Karpas-422 (cell line): Measurements from ENCODE around the gene SMAD3. TPM values are rescaled to one million over a fixed set of nuclear protein-coding genes. Genes with fewer than 3 reads are reported as not detected.
A peak's percentile ranks its signal among the peaks of the same experiment; 100 is the strongest.

Experiments
- DNase-seq: peaks from one replicate; pipeline ENCODE4 v3.0.0-alpha.2; 2015
- H2AFZ ChIP-seq: fragments of 200-600 bp; sonication (generic); 2 replicates; pipeline ENCODE4 v1.6.1; 2014; ENCODE audit warnings: antibody characterized with exemption, low read length, mixed read lengths
- H3K27ac ChIP-seq: fragments of 200-600 bp; sonication (generic); 2 replicates; pipeline ENCODE4 v1.5.1; 2014; ENCODE audit warnings: mild to moderate bottlenecking, low read length, moderate library complexity
- H3K27me3 ChIP-seq: fragments of 200-600 bp; sonication (generic); 2 replicates; pipeline ENCODE4 v1.6.1; 2014; ENCODE audit warnings: low read length, mixed read lengths
- H3K36me3 ChIP-seq: fragments of 200-600 bp; sonication (generic); 2 replicates; pipeline ENCODE4 v1.6.1; 2014; ENCODE audit warnings: low read length, mixed read lengths; ENCODE audit not compliant: insufficient read depth
- H3K4me1 ChIP-seq: fragments of 200-600 bp; sonication (generic); 2 replicates; pipeline ENCODE4 v1.6.1; 2014; ENCODE audit warnings: mild to moderate bottlenecking, low read length, mixed read lengths
- H3K4me2 ChIP-seq: fragments of 200-600 bp; sonication (generic); 2 replicates; pipeline ENCODE4 v1.6.1; 2014; ENCODE audit warnings: low read length, low read depth, mild to moderate bottlenecking; ENCODE audit not compliant: poor library complexity, severe bottlenecking
- H3K4me3 ChIP-seq: fragments of 200-600 bp; sonication (generic); 2 replicates; pipeline ENCODE4 v1.5.1; 2014; ENCODE audit warnings: mild to moderate bottlenecking, antibody characterized with exemption, low read length, mixed read lengths
- H3K79me2 ChIP-seq: fragments of 200-600 bp; sonication (generic); 2 replicates; pipeline ENCODE4 v1.6.1; 2014; ENCODE audit warnings: mild to moderate bottlenecking, low read length, mixed read lengths
- H3K9ac ChIP-seq: fragments of 200-600 bp; sonication (generic); 2 replicates; pipeline ENCODE4 v1.6.0; 2014; ENCODE audit warnings: low read length
- H3K9me2 ChIP-seq: fragments of 200-600 bp; sonication (generic), shearing (Covaris generic); replicated peaks from 2 replicates; pipeline ENCODE4 v1.6.0; 2014; ENCODE audit warnings: mild to moderate bottlenecking, low read length, moderate library complexity; ENCODE audit not compliant: insufficient read depth
- H3K9me3 ChIP-seq: fragments of 300-700, 200-600 bp; sonication (generic); 2 replicates; pipeline ENCODE4 v1.6.1; 2014; ENCODE audit warnings: low read length, mixed read lengths
- H4K20me1 ChIP-seq: fragments of 200-600 bp; sonication (generic); 2 replicates; pipeline ENCODE4 v1.6.1; 2014; ENCODE audit warnings: mild to moderate bottlenecking, antibody characterized with exemption, low read length, low read depth; ENCODE audit not compliant: insufficient read depth
- total RNA-seq: library from RNA; depleted of rRNA; stranded (reverse); fragments of >200 nt; shearing (Covaris generic); gene quantifications from 2 replicates; pipeline ENCODE4 v1.2.3, GENCODE V29; 2014; ENCODE audit warnings: low replicate concordance

Gene SMAD3
- total RNA-seq, 1 experiment from 2014 or later: 27.7 TPM

DNA sequence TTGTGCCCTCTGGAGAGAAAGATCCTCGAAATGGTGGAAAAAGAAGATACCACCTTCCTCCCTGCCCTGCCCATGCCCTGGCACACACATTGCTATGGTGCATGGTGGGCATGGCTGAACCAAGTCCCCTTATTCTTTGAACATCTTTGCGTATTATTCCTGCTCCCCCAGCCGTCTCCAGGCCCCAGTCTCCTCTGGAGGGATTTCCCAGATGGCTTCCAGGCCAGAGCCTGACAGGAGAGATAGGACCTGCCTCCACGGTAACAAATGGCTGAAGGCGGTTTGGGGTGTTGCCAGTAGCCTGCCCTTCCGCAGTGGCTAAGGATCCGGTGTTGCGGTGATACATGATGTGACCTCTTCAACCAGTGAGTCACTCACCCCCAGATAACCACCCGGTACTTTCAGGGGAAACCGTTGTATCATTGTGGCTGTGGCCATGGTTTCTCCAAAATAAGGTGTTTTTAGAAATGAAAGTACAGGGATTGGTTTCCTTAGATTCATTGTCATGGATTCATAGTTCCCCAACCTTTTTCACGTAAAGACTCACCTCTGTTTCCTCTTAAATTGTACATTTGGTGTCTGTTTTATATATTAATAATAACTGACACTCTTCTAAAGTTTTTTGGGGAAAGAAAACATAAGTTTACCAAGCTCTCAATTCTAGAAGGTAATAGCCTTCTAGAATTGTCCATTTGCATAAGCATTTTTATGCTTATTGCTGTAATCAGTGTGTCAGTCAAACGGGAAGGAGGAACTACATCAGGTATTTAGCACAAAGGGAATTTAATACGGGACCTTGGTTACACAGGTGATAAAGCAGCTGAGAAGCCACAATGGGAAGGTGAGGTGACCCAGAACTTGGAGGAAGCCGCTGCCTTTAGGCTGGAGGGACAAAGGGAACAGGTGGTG, 25.9 kb downstream of the SMAD3 start:
- no peak overlapping the region for H3K9ac ChIP-seq
- no peaks in the 10 kb centered on the region for H3K9me3 ChIP-seq
- peak overlapping the region; percentile 62; the same call in 1 of the 2 replicates for H3K4me3 ChIP-seq
- peaks cover 20% of the 10 kb centered on the region; the same call in 1 of the 2 replicates for H4K20me1 ChIP-seq
- H3K9me2 ChIP-seq: no peaks in the 10 kb centered on the region
- H2AFZ ChIP-seq: no peak overlapping the region
- H3K27me3 ChIP-seq: no peaks in the 10 kb centered on the region
- 0 out of 2 replicates have a peak overlapping the region, but pooled peaks have one; percentile 98 for H3K27ac ChIP-seq
- peaks cover 68% of the 10 kb centered on the region for H3K4me1 ChIP-seq
- H3K36me3 ChIP-seq: no peaks in the 10 kb centered on the region
- peak overlapping the region; percentile 84 for H3K4me2 ChIP-seq
- no peak for DNase-seq
- H3K79me2 ChIP-seq: no peaks in the 10 kb centered on the region

DNA sequence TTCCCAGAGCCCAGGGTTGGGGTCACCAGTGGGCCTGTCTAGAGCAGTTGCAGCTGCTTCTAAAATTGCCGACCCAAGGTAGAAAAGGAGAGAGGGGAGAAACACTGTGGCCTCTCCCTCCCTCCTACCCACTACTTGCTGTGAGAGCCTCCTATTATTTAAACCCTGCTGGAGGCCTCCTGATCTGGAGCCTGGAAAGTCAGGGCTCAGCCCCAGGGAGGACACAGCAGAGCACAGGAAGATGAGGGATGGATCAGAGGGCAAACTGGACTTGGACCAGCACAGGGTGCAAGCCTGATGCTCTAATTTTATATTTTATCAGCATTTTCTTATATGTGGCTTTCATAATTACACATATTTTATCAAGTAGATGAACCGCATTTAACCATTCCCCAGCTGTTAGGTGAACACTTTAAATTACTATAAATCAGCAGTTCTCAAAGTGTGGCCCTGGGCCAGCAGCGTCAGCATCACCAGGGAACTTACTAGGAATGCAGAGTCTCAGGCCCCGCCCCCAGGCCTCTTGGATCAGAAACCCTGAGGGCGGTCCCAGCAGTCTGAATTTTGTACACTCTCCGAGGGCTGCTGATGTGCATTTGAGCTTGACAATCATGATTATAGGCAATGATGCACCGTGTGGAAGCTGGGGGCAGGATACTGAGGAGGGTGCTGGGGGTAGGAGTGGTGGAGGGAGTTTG, 26.7 kb downstream of the SMAD3 start:
- H2AFZ ChIP-seq: no peak overlapping the region
- H3K9me2 ChIP-seq: no peaks in the 10 kb centered on the region
- peaks cover 17% of the 10 kb centered on the region; the same call in 1 of the 2 replicates for H4K20me1 ChIP-seq
- H3K36me3 ChIP-seq: no peaks in the 10 kb centered on the region
- H3K4me2 ChIP-seq: peak overlapping the region; percentile 84
- H3K4me1 ChIP-seq: peaks cover 71% of the 10 kb centered on the region
- DNase-seq: peak; percentile 70
- no peaks in the 10 kb centered on the region for H3K79me2 ChIP-seq
- H3K4me3 ChIP-seq: peak overlapping the region; percentile 62; the same call in 1 of the 2 replicates
- peak overlapping the region; percentile 68 for H3K9ac ChIP-seq
- no peaks in the 10 kb centered on the region for H3K27me3 ChIP-seq
- H3K9me3 ChIP-seq: no peaks in the 10 kb centered on the region
- H3K27ac ChIP-seq: peak overlapping the region; percentile 98

DNA sequence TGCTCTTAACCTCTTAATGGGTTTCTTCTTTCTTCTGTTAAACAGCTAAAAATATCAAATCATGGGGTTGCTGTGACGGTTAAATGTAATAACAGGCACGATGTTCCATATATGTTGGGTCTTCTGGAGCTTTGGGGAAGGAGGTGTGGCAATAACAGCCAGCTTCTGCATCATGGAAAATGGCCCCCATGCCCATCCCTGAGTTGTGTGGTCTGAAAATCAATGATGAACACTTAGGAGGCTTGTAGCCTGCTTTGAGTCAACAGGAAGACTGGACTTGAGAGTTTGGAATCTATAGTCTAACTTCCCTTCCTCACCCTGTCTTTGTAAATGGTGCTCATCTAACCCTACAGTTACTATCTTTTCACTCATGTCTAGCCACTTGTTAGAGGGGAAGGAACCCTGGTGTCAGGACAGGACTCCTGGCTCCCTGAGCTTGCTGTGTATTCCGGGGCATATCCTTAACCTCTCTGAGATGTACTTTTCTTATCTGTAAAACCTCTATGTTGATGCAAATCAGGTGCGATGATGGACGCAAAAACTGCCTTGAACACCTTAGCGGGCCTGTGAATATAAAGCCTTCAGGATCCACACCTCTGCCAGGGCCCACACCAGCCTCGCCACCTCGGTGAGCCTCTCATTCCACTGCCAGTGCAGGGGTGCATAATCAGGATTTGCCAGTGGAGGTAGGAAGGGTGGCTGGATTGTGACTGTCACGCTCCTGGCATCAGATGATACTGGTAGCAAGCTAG, 27.5 kb downstream of the SMAD3 start:
- Histone ChIP-seq H3K79me2 (no peaks in the 10 kb centered on the region), H3K9ac (peak overlapping the region; percentile 68), H3K27ac (peak overlapping the region; percentile 98), H3K4me2 (peak overlapping the region; percentile 84), H3K4me1 (peaks cover 71% of the 10 kb centered on the region), H3K9me3 (no peaks in the 10 kb centered on the region), H3K36me3 (no peaks in the 10 kb centered on the region), H3K9me2 (no peaks in the 10 kb centered on the region), H2AFZ (peak overlapping the region; percentile 9; the same call in 1 of the 2 replicates), H4K20me1 (peaks cover 9% of the 10 kb centered on the region; the same call in 1 of the 2 replicates), H3K4me3 (peak overlapping the region; percentile 62), H3K27me3 (no peaks in the 10 kb centered on the region)
- DNase-seq: peak; percentile 84

DNA sequence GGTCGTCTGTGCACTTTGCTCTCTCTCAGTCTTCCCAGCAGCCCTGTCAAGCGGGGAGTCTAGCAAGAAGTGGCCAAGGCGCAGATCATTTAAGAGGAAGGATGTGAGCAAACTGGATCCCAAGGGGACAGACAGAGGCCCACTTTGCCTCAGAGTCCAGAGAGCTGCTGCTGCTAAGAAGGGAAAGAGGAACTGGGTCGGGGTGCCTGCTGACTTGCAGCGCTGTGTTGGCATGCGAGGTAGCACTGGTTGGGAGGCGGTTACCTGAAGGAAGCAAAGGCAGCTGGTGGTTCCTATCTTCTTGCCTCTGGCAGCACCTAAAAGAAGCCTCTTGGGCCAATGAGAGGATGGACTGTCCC, 28.1 kb downstream of the SMAD3 start:
- H3K9me3 ChIP-seq: no peaks in the 10 kb centered on the region
- H3K9ac ChIP-seq: peak overlapping the region; percentile 73
- peak; percentile 98 for DNase-seq
- peak overlapping the region; percentile 98 for H3K27ac ChIP-seq
- H3K4me1 ChIP-seq: peaks cover 72% of the 10 kb centered on the region
- H3K9me2 ChIP-seq: no peaks in the 10 kb centered on the region
- H4K20me1 ChIP-seq: 0 out of 2 replicates have a peak, but pooled peaks cover 4% of the 10 kb centered on the region
- H2AFZ ChIP-seq: no peak overlapping the region
- no peaks in the 10 kb centered on the region for H3K36me3 ChIP-seq
- peak overlapping the region; percentile 84 for H3K4me2 ChIP-seq
- H3K27me3 ChIP-seq: no peaks in the 10 kb centered on the region
- no peaks in the 10 kb centered on the region for H3K79me2 ChIP-seq
- H3K4me3 ChIP-seq: peak overlapping the region; percentile 62

DNA sequence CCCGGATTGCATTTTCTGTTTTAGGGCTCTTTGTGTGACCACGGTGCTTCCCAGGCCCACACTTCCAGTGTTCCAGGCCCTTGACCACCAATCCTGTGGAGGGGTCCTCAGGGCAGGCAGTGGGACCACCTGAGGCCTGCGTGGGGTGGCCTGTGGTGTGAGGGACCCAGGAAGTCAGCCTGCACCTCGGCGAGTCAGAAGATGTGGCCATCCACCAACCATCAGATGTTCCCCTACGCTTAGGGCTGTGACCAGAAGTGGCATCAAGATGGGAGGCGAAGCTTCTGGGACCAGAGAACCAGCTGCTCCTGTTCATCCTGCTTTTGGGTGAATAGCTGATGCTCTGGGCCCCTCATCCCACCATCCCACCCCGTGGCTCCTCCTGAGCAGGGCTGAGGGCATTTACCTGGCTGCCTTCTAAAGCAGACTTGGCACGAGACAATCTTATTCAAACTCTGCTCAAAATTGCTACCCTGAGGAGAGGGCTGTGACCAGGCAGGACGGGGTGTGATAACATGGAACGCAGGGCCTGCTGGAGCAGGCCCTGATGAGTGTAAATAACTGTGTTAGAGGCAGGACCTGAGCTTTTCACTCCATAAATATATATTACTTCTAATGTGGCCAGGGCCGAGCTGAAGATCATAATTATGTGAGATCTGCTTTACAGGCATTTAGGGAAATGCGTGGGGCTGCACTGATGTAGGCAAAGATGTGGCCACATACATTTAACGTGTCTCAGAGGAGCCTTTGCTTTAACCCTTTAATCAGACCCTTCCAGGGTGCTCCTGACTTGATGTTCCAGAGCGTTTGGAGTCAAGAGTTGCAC, 28.8 kb downstream of the SMAD3 start:
- H3K4me3 ChIP-seq: peak overlapping the region; percentile 43
- peak overlapping the region; percentile 84 for H3K4me2 ChIP-seq
- no peaks in the 10 kb centered on the region for H3K27me3 ChIP-seq
- H3K9me3 ChIP-seq: no peaks in the 10 kb centered on the region
- H3K4me1 ChIP-seq: peaks cover 78% of the 10 kb centered on the region
- H3K79me2 ChIP-seq: no peaks in the 10 kb centered on the region
- H3K9ac ChIP-seq: peak overlapping the region; percentile 73
- peak; percentile 81 for DNase-seq
- 0 out of 2 replicates have a peak, but pooled peaks cover 3% of the 10 kb centered on the region for H4K20me1 ChIP-seq
- no peak overlapping the region; the same call in 1 of the 2 replicates for H2AFZ ChIP-seq
- H3K9me2 ChIP-seq: no peaks in the 10 kb centered on the region
- H3K27ac ChIP-seq: peak overlapping the region; percentile 98
- H3K36me3 ChIP-seq: no peaks in the 10 kb centered on the region

DNA sequence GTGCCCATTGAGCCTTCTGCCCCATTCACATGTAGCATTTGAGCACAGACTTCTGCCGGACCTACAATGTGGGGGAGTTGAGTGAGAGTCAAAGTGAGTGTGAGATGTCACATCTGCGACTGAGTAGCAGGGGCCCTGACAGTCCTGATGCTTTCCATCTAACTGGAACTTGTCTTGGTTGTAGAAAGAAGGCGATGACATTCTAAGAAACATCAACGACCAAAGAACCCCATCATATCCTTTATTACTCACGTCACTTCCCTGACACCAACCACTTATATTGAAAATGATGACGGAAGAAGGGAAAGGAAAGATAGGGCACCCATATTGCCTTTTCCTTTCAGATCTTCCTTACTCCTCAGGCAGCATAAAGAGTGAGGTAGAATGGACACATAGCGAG, 30.5 kb downstream of the SMAD3 start:
- Histone ChIP-seq H3K9me3 (no peaks in the 10 kb centered on the region), H4K20me1 (no peaks in the 10 kb centered on the region), H3K4me2 (peak overlapping the region; percentile 84), H3K27ac (peak overlapping the region; percentile 98), H3K36me3 (no peaks in the 10 kb centered on the region), H3K27me3 (no peaks in the 10 kb centered on the region), H3K4me3 (peak overlapping the region; percentile 41), H2AFZ (no peak overlapping the region), H3K4me1 (peaks cover 90% of the 10 kb centered on the region), H3K9ac (peak overlapping the region; percentile 73), H3K79me2 (no peaks in the 10 kb centered on the region), H3K9me2 (no peaks in the 10 kb centered on the region)
- DNase-seq: peak; percentile 70

DNA sequence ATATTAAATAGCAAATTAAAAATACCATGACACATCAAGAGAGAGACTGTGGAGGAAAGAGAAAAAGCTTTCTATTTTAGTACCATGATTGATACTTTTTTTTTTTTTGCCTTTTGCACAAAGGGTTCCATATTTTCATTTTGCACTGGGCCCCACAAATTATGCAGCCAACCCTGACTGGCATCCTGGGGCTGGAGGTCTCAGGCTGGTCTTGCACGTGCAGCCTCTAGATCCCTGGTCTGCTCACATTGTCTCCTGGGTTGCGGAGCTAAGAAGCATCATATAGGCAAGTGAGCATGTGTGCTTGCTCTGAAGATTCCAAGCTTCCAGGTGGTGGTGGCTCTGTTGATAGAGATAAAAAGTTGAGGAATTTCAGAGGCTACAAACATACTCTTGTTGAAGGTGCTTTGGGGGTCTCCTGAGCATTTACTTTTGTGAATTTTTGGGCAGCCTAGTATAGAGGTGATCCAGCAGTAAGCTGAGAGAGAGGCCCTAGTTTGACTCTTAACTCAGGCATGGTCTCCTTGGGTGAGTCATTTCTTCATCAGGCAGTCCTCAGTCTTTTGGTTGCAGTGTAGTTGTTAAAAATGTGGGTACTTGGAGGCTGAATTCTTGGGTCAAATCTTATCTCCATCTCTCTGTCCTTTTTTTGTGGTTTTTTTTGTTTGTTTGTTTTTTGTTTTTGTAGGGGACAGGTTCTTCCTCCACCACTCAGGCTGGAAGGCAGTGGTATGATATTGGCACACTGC, 31.3 kb downstream of the SMAD3 start:
- Histone ChIP-seq H3K4me3 (0 out of 2 replicates have a peak overlapping the region, but pooled peaks have one; percentile 7), H3K4me1 (peaks cover 90% of the 10 kb centered on the region), H3K9me3 (no peaks in the 10 kb centered on the region), H2AFZ (no peak overlapping the region), H3K79me2 (no peaks in the 10 kb centered on the region), H3K27me3 (no peaks in the 10 kb centered on the region), H3K9ac (peak overlapping the region; percentile 73; the same call in 1 of the 2 replicates), H3K36me3 (no peaks in the 10 kb centered on the region), H3K27ac (peak overlapping the region; percentile 98), H3K9me2 (no peaks in the 10 kb centered on the region), H4K20me1 (no peaks in the 10 kb centered on the region), H3K4me2 (peak overlapping the region; percentile 84)
- peak; percentile 96 for DNase-seq
